Aortic smooth muscle cell (primary cell): ENCODE results near the gene BCL10. TPM values are rescaled to one million over a fixed set of nuclear protein-coding genes. Genes with fewer than 3 reads are reported as not detected.

Experiments used
- total RNA-seq: library from RNA; depleted of rRNA; stranded (reverse); fragments of >200 nt; gene quantifications from 2 replicates; pipeline ENCODE4 v1.2.3, GENCODE V29; 2014

Gene BCL10
- total RNA-seq = 20.1 and 21.7 TPM in 2 replicates

GRCh38 chr1:85276215-85276977, at the start of gene BCL10:
Gene BCL10, minus strand, starts transcription at chr1:85276632. Its CDS starts 280 bp downstream, at chr1:85276352.

GRCh38 chr1:85259118-85259911, 17.1 kb downstream of the BCL10 start, which contains the start of gene C1orf52:
Gene C1orf52, minus strand, starts transcription at chr1:85259662. Its CDS starts 29 bp downstream, at chr1:85259633.

Other genes with a start within 250 kb of the BCL10 start
- 3.4 and 5.3 TPM in 2 replicates for gene MCOLN3, start 228.1 kb downstream of the BCL10 start, total RNA-seq
- 3.2 and 4.4 TPM in 2 replicates for gene SYDE2, start 75.6 kb downstream of the BCL10 start, total RNA-seq
- 11.4 and 14.2 TPM in 2 replicates for gene C1orf52, start 17.0 kb downstream of the BCL10 start, total RNA-seq
- gene DDAH1, start 188.5 kb upstream of the BCL10 start, total RNA-seq = 32.9 and 46.8 TPM in 2 replicates